ENCODE results near the gene JAK1.

Gene JAK1

GRCh38 chr1:64966158-64966971, at the start of gene JAK1:
JAK1 (minus strand) TSS chr1:64966549; CDS start chr1:64886264, 80,285 bp downstream.
- ChIA-PET POLR2A (interaction anchor here (0.6 to 1.3 kb wide), 2 partner anchors 37 to 46 kb away, joined by 3 read pairs; no protein-coding TSS in a partner anchor), CTCF (interaction anchor here (0.6 to 1.5 kb wide), 3 partner anchors 12 to 68 kb away, joined by 3 to 5 read pairs (median 3); no protein-coding TSS in a partner anchor)

GRCh38 chr1:65014321-65014720, 48.0 kb upstream of the JAK1 start:
- ChIA-PET CTCF (no interaction called here), POLR2A (no interaction called here)
- TF ChIP-seq CTCF (IDR thresholded peaks at IDR 0.05; ENCODE audit: control extremely low read depth, extremely low read depth, low read depth, missing control alignments) = no peak
- no peak for DNase-seq (ENCODE audit: extremely low spot score)

More at GRCh38 chr1:64966158-64966971, at the start of gene JAK1:
- TF ChIP-seq CTCF (IDR thresholded peaks at IDR 0.05; ENCODE audit: control extremely low read depth, extremely low read depth, low read depth, missing control alignments) = no peak
- peak; percentile 98 for DNase-seq (ENCODE audit: extremely low spot score)

GRCh38 chr1:65011983-65012382, 45.6 kb upstream of the JAK1 start:
- TF ChIP-seq CTCF (IDR thresholded peaks at IDR 0.05; ENCODE audit: control extremely low read depth, extremely low read depth, low read depth, missing control alignments) = no peak
- ChIA-PET POLR2A (interaction anchor here (0.7 kb wide), 1 partner anchor 46 kb away, joined by 3 read pairs; the partner anchor contains the start of gene JAK1), CTCF (interaction anchor here (0.7 kb wide), 1 partner anchor 9 kb away, joined by 3 read pairs; no protein-coding TSS in a partner anchor)
- DNase-seq (ENCODE audit: extremely low spot score) = no peak

GRCh38 chr1:65009724-65010420, 43.5 kb upstream of the JAK1 start:
- CTCF ChIA-PET = interaction anchor here (0.9 to 1.6 kb wide), 3 partner anchors 11 to 678 kb away, joined by 3 to 5 read pairs (median 3); no protein-coding TSS in a partner anchor
- no peak for DNase-seq (ENCODE audit: extremely low spot score)
- POLR2A ChIA-PET = no interaction called here
- TF ChIP-seq CTCF (IDR thresholded peaks at IDR 0.05; ENCODE audit: control extremely low read depth, extremely low read depth, low read depth, missing control alignments) = no peak

GRCh38 chr1:65009176-65009575, 42.8 kb upstream of the JAK1 start:
- POLR2A ChIA-PET = no interaction called here

More at GRCh38 chr1:65009176-65009575, 42.8 kb upstream of the JAK1 start:
- CTCF ChIA-PET = interaction anchor here (1.6 kb wide), 1 partner anchor 12 kb away, joined by 5 read pairs; no protein-coding TSS in a partner anchor
- DNase-seq (ENCODE audit: extremely low spot score) = no peak
- no peak for TF ChIP-seq CTCF (IDR thresholded peaks at IDR 0.05; ENCODE audit: control extremely low read depth, extremely low read depth, low read depth, missing control alignments)
